Esophagus muscularis mucosa (tissue), 4 donors: Measurements from ENCODE around the gene CDIPT. TPM values are rescaled to one million over a fixed set of nuclear protein-coding genes. Genes with fewer than 3 reads are reported as not detected.

Experiments
- DNase-seq: peaks from one replicate; pipeline ENCODE4 v3.0.0-alpha.2; 2017; ENCODE audit errors: extremely low spot score
- H3K27ac ChIP-seq, 4 donors: fragments of 200-600 bp; sonication (generic); replicated peaks in 1 of 4; 1 replicate in 3 of 4; 2 replicates in 1 of 4; pipeline ENCODE4 v1.5.1; 2016 to 2019; ENCODE audit warnings: mild to moderate bottlenecking in 1 of 4
- H3K27me3 ChIP-seq, 4 donors: fragments of 200-600 bp; sonication (generic); one replicate each; pipeline versions ENCODE4 v1.5.1 to v1.6.0; 2016 to 2019
- H3K36me3 ChIP-seq, 4 donors: fragments of 200-600 bp; sonication (generic); one replicate each; pipeline ENCODE4 v1.5.1; 2016 to 2019
- H3K4me1 ChIP-seq, 4 donors: fragments of 200-600 bp; sonication (generic); one replicate each; pipeline ENCODE4 v1.5.1; 2016 to 2019
- H3K4me3 ChIP-seq, 4 donors: fragments of 200-600 bp; sonication (generic); 1 replicate in 2 of 4; 2 replicates in 2 of 4; pipeline ENCODE4 v1.5.1; 2016 to 2019; ENCODE audit warnings: mild to moderate bottlenecking in 4 of 4, moderate library complexity in 1 of 4
- H3K9me3 ChIP-seq, 4 donors: fragments of 200-600 bp; sonication (generic); 1 replicate in 3 of 4; 2 replicates in 1 of 4; pipeline ENCODE4 v1.5.1; 2016 to 2019
- EP300 ChIP-seq: sonication (generic); formaldehyde crosslinking; IDR thresholded peaks from one replicate; pipeline ENCODE4 v1.6.1; 2017; ENCODE audit warnings: antibody characterized with exemption
- POLR2A ChIP-seq: fragments of 450-650 bp; IDR thresholded peaks from one replicate; pipeline ENCODE4 v1.6.1; 2017; ENCODE audit warnings: antibody characterized with exemption, moderate library complexity, mild to moderate bottlenecking, low read depth
- POLR2AphosphoS5 ChIP-seq, 2 donors: sonication (generic); formaldehyde crosslinking; IDR thresholded peaks; one replicate each; pipeline ENCODE4 v1.6.1; 2017; ENCODE audit warnings: antibody characterized with exemption in 2 of 2
- WGBS: methylation state at CpG from one replicate; pipeline ENCODE4 v1.1.5; 2018; 5-methylcytosine and 5-hydroxymethylcytosine counted together
- intact Hi-C: fragments of 100-400 bp; cut with DNase I; formaldehyde crosslinking; loops from one replicate; pipeline ENCODE4 v1.15.1; 2023
- total RNA-seq, 4 donors: library from RNA; depleted of rRNA; stranded (reverse); fragments of >200 nt; gene quantifications; one replicate each; pipeline versions ENCODE4 v1.1.0 to v1.2.1, GENCODE V29; 2016
- TF ChIP-seq, protein P1 (sequence below), 3 experiments: fragments of 200-600 bp in 2 of 3; fragments of 450-650 bp in 1 of 3; sonication (generic) in 2 of 3; IDR thresholded peaks; one replicate each; pipeline ENCODE4 v1.5.1; 2017 to 2019; ENCODE audit warnings: antibody characterized with exemption in 3 of 3, mild to moderate bottlenecking in 2 of 3, moderate library complexity in 1 of 3

Gene CDIPT
- total RNA-seq, 4 donors from 2014 or later = 105 to 178 (median 141) TPM

DNA sequence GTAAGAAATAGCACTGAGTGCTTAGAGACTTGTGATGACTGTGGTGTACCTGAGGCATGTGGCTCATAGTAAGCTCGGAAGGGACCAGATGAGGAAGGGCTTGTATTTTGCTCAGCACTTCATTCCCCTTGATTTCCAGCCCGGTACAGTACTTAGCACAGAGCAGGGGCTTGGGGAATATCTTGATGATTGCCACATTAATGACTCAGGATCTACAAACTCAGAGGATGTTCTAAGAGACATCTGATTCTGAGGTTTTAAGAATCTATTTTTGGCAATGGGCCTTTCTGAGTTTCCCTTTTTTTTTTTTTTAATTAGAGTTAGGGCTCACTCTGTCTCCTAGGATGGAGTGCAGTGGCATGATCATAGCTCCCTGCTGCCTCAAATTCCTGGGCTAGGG lies 46.4 kb upstream of the CDIPT start:
- 77% methylated on average over 2 of the region's 2 CpGs for WGBS

DNA sequence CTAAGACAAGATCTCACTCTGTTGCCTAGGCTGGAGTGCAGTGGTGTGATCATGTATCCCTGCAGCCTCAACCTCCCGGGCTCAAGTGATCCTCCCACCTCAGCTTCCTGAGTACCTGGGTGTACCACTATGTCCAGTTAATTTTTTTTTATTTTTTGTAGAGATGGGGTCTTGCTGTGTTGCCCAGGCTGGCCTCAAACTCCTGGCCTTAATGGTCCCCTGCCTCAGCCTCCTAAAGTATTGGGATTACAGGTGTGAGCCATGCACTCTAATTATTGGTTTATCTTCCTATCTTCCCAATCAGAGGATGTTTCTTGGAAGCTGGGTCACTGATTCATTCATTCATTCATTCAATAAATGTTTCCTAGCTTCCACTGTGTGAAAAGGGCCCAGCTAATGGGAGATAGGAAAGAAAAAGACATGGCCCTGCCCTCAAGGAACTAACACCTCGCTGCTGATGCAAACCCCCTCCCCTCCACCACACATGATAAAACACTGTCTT lies 45.7 kb upstream of the CDIPT start:
- no peaks in the 10 kb centered on the region for H3K4me1 ChIP-seq
- H3K4me3 ChIP-seq = no peak overlapping the region
- intact Hi-C loops = no loop called here
- no peaks in the 10 kb centered on the region for H3K27me3 ChIP-seq
- peaks cover 0 to 14% (median 9%) of the 10 kb centered on the region in 4 donors for H3K36me3 ChIP-seq
- WGBS = 88% methylated on average over 2 of the region's 2 CpGs
- no peak overlapping the region for H3K27ac ChIP-seq
- DNase-seq = no peak
- TF ChIP-seq POLR2A (no peak), POLR2AphosphoS5 (IDR thresholded peaks at IDR 0.05) (no peak), EP300 (no peak)
- TF ChIP-seq, protein P1, sequence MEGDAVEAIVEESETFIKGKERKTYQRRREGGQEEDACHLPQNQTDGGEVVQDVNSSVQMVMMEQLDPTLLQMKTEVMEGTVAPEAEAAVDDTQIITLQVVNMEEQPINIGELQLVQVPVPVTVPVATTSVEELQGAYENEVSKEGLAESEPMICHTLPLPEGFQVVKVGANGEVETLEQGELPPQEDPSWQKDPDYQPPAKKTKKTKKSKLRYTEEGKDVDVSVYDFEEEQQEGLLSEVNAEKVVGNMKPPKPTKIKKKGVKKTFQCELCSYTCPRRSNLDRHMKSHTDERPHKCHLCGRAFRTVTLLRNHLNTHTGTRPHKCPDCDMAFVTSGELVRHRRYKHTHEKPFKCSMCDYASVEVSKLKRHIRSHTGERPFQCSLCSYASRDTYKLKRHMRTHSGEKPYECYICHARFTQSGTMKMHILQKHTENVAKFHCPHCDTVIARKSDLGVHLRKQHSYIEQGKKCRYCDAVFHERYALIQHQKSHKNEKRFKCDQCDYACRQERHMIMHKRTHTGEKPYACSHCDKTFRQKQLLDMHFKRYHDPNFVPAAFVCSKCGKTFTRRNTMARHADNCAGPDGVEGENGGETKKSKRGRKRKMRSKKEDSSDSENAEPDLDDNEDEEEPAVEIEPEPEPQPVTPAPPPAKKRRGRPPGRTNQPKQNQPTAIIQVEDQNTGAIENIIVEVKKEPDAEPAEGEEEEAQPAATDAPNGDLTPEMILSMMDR (IDR thresholded peaks at IDR 0.05) = no peak
- H3K9me3 ChIP-seq = no peaks in the 10 kb centered on the region

More for the DNA sequence above, 46.4 kb upstream of the CDIPT start:
- TF ChIP-seq POLR2AphosphoS5 (IDR thresholded peaks at IDR 0.05) (no peak), EP300 (no peak), POLR2A (no peak)
- TF ChIP-seq, protein P1 (IDR thresholded peaks at IDR 0.05) = no peak
- Histone ChIP-seq H3K4me3 (no peak overlapping the region), H3K9me3 (no peaks in the 10 kb centered on the region), H3K27ac (no peak overlapping the region), H3K27me3 (no peaks in the 10 kb centered on the region), H3K4me1 (no peaks in the 10 kb centered on the region), H3K36me3 (peaks cover 0 to 20% (median 12%) of the 10 kb centered on the region in 4 donors)
- no peak for DNase-seq
- intact Hi-C loops = no loop called here

DNA sequence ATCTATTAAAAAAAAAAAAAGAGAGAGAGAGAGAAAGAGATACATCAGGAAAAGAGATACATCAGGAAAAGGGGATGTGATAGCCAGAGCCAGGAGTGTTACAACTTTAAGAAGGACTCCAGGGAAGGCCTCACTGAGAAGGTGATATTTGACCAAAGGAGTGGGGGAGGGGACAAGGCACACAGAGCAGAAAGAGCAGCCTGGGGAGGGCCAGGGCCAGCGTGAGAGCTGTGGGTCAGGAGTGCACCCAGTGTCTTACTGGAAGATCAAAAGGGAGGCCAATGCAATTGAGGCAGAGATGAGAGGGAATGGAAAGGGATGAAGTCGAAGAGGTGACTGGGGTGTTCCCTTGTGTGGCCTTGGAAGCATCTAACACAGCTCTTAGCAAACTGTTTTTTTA lies 44.9 kb upstream of the CDIPT start:
- Histone ChIP-seq H3K4me3 (no peak overlapping the region), H3K9me3 (no peaks in the 10 kb centered on the region), H3K27me3 (no peaks in the 10 kb centered on the region), H3K4me1 (no peaks in the 10 kb centered on the region), H3K27ac (no peak overlapping the region), H3K36me3 (peaks cover 0 to 8% (median 6%) of the 10 kb centered on the region in 4 donors)
- intact Hi-C loops = no loop called here
- WGBS = 73% methylated on average over 2 of the region's 2 CpGs
- TF ChIP-seq POLR2A = no peak
- no peak for TF ChIP-seq EP300
- no peak for TF ChIP-seq POLR2AphosphoS5 (IDR thresholded peaks at IDR 0.05)
- TF ChIP-seq, protein P1 (IDR thresholded peaks at IDR 0.05) = no peak
- DNase-seq = no peak

DNA sequence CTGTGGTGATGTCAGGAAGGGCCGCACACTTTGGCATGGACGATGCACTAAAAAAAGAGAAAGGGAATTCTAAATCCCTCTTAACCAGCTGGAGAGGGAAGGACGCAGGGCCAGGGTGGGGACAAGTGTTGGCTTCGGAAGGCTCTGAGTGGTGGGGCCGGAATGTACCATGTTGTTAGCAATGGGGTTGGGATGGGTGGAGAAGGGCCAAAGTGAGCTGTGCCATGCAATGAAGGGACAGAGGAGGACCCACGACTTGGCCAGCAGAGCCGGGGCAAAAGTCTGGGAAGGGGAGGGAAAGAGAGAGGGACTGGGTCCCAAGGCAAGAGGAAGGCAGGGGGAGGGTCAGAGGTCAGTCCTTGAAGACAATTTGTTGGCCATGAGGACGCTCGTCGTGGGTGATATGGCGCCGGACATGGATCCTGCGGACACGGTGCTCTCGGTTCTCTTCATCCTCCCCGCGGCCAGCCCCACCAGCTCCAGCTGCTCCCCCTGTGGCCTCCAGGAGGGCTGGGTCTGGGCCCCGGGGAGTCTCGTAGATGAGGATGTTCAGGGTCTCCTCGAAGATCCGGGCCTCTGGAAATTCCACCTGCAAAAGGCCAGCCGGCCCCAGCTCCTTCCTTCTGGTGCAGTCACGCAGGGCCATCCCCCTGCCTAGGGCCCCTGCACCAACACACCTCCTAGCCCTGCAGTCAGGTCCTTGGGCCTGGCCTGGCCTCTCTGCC lies 43.7 kb upstream of the CDIPT start:
- H3K27ac ChIP-seq = no peak overlapping the region
- no peak overlapping the region for H3K4me3 ChIP-seq
- H3K27me3 ChIP-seq = peaks cover 0 to 2% (median 0%) of the 10 kb centered on the region in 4 donors
- H3K4me1 ChIP-seq = no peaks in the 10 kb centered on the region
- no peak for DNase-seq
- TF ChIP-seq POLR2AphosphoS5 (IDR thresholded peaks at IDR 0.05) = no peak
- no peak for TF ChIP-seq POLR2A
- TF ChIP-seq, protein P1 (IDR thresholded peaks at IDR 0.05) = no peak
- no peak for TF ChIP-seq EP300
- WGBS = 84% methylated on average over 13 of the region's 23 CpGs
- H3K36me3 ChIP-seq = peaks cover 0 to 8% (median 5%) of the 10 kb centered on the region in 4 donors
- intact Hi-C loops = no loop called here
- H3K9me3 ChIP-seq = no peaks in the 10 kb centered on the region

DNA sequence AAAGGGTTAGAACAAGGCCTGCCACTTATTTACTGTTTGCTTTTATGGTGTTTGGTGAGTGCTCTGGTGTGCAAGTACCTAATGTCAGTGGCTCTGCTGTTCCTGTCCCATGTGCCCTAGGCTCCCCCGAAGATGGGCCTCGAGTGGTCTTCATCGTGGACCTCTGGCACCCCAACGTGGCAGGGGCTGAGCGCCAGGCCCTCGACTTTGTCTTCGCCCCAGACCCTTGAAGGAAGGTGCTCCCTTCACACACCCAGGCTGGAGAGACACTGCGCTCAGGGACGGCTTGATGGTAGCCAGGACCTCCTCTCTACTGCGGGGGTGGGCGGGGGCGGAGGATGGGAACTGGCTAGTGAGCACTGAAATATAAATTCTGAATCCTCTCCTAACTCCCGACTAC lies 42.6 kb upstream of the CDIPT start:
- Histone ChIP-seq H3K36me3 (peaks cover 0 to 8% (median 3%) of the 10 kb centered on the region in 4 donors), H3K4me1 (peaks cover under 1 to 6% (median 2%) of the 10 kb centered on the region in 4 donors), H3K27ac (no peak overlapping the region), H3K9me3 (no peaks in the 10 kb centered on the region), H3K27me3 (peaks cover 0 to 12% (median 0%) of the 10 kb centered on the region in 4 donors), H3K4me3 (no peak overlapping the region)
- no peak for TF ChIP-seq EP300
- DNase-seq = no peak
- 80% methylated on average over 13 of the region's 13 CpGs for WGBS
- intact Hi-C loops = no loop called here
